ENCODE measurements around the gene FAM32A. TPM values are rescaled to one million over a fixed set of nuclear protein-coding genes. Genes with fewer than 3 reads are reported as not detected.

FAM32A gene
- total RNA-seq, 1 donor from 2014 or later: 74.4 TPM

DNA sequence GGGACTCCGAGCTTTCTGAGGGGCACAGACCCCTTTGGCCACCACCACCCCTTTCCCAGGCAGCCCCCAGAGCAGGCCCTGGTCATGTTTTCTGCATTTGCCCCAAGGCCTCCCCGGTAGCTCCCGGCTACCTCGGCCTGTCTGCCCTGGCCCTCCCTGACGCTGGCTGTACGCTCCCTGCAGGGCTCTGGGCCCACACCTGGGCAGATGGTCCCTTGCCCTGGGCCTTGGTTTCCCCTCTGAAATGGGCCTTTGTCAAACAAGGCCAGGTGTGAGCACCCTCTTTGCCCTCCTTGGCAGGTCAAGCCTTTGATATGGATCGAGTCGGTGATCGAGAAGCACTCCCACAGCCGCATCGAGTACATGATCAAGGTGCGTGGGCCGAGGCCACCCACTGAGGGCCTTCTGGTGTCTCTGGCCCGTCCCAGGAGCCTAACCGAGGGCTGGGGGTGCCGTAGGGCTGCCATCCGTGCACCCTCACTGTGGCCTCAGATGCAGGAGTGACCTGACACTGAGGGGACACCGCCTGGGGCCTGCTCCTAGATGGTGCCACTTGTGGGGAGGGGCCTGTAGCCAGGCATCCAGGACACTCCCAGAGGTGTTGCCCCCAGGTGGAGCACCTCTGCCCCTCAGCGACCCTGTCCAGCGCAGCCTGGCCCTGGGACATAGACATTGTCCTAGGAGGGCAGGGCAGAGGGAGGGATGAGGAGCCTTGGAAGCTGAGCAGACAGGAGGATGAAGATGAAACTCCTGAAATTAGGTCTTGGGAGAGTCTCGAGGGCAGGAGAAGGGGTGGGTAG, 42.8 kb downstream of the FAM32A start:
- intact Hi-C loops (cut with DNase I): no loop called here
- no peak for DNase-seq (ENCODE audit: low spot score in 2 of 2)
- Histone ChIP-seq H3K27ac (no peak overlapping the region), H3K4me3 (no peak overlapping the region), H3K27me3 (no peaks in the 10 kb centered on the region), H3K9me3 (no peaks in the 10 kb centered on the region), H3K36me3 (peaks cover 90 to 97% of the 10 kb centered on the region in 2 donors), H3K4me1 (no peaks in the 10 kb centered on the region)
- TF ChIP-seq, protein P1, sequence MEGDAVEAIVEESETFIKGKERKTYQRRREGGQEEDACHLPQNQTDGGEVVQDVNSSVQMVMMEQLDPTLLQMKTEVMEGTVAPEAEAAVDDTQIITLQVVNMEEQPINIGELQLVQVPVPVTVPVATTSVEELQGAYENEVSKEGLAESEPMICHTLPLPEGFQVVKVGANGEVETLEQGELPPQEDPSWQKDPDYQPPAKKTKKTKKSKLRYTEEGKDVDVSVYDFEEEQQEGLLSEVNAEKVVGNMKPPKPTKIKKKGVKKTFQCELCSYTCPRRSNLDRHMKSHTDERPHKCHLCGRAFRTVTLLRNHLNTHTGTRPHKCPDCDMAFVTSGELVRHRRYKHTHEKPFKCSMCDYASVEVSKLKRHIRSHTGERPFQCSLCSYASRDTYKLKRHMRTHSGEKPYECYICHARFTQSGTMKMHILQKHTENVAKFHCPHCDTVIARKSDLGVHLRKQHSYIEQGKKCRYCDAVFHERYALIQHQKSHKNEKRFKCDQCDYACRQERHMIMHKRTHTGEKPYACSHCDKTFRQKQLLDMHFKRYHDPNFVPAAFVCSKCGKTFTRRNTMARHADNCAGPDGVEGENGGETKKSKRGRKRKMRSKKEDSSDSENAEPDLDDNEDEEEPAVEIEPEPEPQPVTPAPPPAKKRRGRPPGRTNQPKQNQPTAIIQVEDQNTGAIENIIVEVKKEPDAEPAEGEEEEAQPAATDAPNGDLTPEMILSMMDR (IDR thresholded peaks at IDR 0.05): no peak

DNA sequence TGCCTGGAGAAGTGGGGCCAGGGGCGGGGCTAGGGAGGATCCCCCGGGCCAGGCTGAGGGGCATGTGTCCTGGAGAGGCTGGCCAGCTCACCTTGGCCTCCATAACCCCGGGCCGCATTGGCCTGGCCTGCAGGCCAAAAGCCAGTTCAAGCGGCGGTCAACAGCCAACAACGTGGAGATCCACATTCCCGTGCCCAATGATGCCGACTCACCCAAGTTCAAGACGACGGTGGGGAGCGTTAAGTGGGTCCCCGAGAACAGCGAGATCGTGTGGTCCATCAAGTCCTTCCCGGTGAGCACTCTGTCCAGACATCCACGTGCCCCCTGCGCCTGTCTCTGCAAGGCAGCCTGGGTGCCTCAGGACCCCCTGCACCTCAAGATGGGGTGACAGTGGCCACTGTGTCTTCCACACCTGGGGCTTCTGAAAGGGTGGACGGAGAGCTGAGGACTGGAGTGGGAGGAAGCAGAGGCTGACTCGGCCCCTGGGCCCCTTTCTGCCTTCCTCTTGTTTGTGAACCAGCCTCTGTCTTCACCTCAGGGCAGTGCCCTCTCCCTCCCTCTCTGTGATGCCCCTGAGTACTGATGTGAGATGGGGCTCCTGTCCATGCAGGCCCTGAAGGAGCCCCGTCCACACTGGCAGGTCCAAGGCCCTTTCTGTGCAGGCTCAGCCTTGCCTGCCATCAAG, 43.6 kb downstream of the FAM32A start:
- DNase-seq (ENCODE audit: low spot score in 2 of 2): no peak
- no peaks in the 10 kb centered on the region for H3K27me3 ChIP-seq
- no peaks in the 10 kb centered on the region for H3K9me3 ChIP-seq
- intact Hi-C loops (cut with DNase I): no loop called here
- H3K36me3 ChIP-seq: peaks cover 90 to 97% of the 10 kb centered on the region in 2 donors
- no peaks in the 10 kb centered on the region for H3K4me1 ChIP-seq
- TF ChIP-seq, protein P1 (IDR thresholded peaks at IDR 0.05): no peak
- no peak overlapping the region for H3K4me3 ChIP-seq
- no peak overlapping the region for H3K27ac ChIP-seq

DNA sequence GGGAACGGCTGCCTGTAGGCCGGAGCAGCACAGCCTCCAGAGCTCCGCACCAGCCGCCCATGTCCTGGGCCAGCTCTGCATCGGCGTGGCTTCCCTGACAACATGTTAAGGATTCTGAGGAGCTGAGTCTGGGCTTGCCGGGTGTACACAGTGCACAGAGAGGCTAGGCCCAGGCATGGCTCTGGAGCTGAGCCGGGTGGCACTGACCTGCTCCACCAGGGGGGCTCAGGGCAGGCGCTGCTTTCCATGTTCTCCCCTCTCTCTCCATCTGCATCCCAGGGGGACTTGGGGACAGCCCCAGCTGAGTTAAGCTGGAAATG, 44.1 kb downstream of the FAM32A start:
- TF ChIP-seq, protein P1 (IDR thresholded peaks at IDR 0.05): no peak
- DNase-seq (ENCODE audit: low spot score in 2 of 2): no peak
- Histone ChIP-seq H3K27ac (no peak overlapping the region), H3K4me1 (no peaks in the 10 kb centered on the region), H3K4me3 (no peak overlapping the region), H3K9me3 (no peaks in the 10 kb centered on the region), H3K36me3 (peaks cover 91 to 97% of the 10 kb centered on the region in 2 donors), H3K27me3 (no peaks in the 10 kb centered on the region)
- intact Hi-C loops (cut with DNase I): no loop called here

DNA sequence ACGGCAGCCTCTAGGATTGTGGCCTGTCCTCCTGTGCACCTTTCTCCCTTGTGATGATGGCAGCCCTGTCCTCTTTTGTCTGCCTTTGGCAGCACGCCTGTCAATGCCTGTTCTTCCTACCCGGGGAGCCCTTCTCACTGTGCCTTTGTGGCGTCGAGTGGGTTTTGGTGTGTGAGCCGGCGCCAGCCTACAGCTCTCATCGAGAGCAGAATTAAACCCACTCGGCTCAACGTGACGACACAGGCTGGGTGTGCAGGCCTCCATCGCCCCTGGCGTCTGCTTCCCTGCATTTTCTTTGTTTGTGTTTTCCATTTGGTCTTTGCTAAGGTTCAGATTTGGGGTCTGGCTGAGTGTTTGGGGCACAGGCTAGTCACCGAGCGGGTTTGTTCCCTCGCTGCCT, 46.9 kb downstream of the FAM32A start:
- TF ChIP-seq, protein P1 (IDR thresholded peaks at IDR 0.05): no peak
- H3K27ac ChIP-seq: no peak overlapping the region
- no peaks in the 10 kb centered on the region for H3K4me1 ChIP-seq
- H3K9me3 ChIP-seq: no peaks in the 10 kb centered on the region
- DNase-seq (ENCODE audit: low spot score in 2 of 2): no peak
- H3K4me3 ChIP-seq: no peak overlapping the region
- no peaks in the 10 kb centered on the region for H3K27me3 ChIP-seq
- intact Hi-C loops (cut with DNase I): no loop called here
- peaks cover 84 to 93% of the 10 kb centered on the region in 2 donors for H3K36me3 ChIP-seq

DNA sequence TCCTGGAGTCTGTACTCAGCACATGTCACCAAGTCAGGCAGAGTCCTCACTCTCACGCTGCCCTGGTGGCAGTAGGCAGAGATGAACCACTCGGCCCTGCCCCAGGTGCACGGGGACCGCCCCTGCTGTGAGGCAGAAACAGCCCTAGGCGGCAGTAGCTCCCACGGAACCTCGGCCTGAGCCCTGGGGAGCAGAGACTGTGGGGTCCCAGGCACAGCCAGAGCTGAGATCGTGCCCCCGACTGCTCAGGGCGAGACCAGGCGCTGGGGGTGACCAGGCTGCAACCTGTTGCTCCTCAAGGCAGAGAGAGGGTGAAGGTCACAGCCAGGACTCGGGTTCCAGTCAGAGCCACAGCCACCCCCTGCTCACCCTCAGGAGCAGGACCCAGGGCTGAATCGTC, 47.4 kb downstream of the FAM32A start:
- TF ChIP-seq, protein P1 (IDR thresholded peaks at IDR 0.05): no peak
- Histone ChIP-seq H3K27me3 (no peaks in the 10 kb centered on the region), H3K4me3 (no peak overlapping the region), H3K9me3 (no peaks in the 10 kb centered on the region), H3K36me3 (peaks cover 80 to 89% of the 10 kb centered on the region in 2 donors), H3K27ac (no peak overlapping the region), H3K4me1 (no peaks in the 10 kb centered on the region)
- DNase-seq (ENCODE audit: low spot score in 2 of 2): no peak
- intact Hi-C loops (cut with DNase I): no loop called here
